CD4-positive, alpha-beta memory T cell (primary cell): ENCODE results near the gene RIPK4. TPM values are rescaled to one million over a fixed set of nuclear protein-coding genes. Genes with fewer than 3 reads are reported as not detected.

ENCODE experiments used
- CTCF ChIA-PET: fragments of 350-600 bp; sonication (Branson Sonifier 250); formaldehyde crosslinking; loops from one replicate; lab custom pipeline; 2021; ENCODE audit warnings: inconsistent platforms; ENCODE audit not compliant: partially characterized antibody; lab: Charles Lee
- POLR2A ChIA-PET: fragments of 350-600 bp; sonication (Branson Sonifier 250); formaldehyde crosslinking; loops from one replicate; lab custom pipeline; 2021; ENCODE audit not compliant: partially characterized antibody; lab: Charles Lee
- DNase-seq, 5 donors: peaks; one replicate each; pipeline versions ENCODE4 v3.0.0 to v3.0.0-alpha.2; 2020 to 2022; ENCODE audit warnings: mixed read lengths in 1 of 5
- H3K27ac ChIP-seq: one replicate; pipeline ENCODE4 v1.7.0; 2013; ENCODE audit warnings: low read depth, low read length
- H3K27me3 ChIP-seq: 2 replicates; pipeline ENCODE4 v1.7.0; 2013; ENCODE audit warnings: mild to moderate bottlenecking, low read length, moderate library complexity; ENCODE audit not compliant: insufficient read depth
- H3K36me3 ChIP-seq: 2 replicates; pipeline ENCODE4 v1.7.0; 2013; ENCODE audit warnings: mild to moderate bottlenecking, low read length, moderate library complexity; ENCODE audit not compliant: insufficient read depth
- H3K4me1 ChIP-seq: 2 replicates; pipeline ENCODE4 v1.7.0; 2013; ENCODE audit warnings: mild to moderate bottlenecking, low read length, moderate library complexity; ENCODE audit not compliant: insufficient read depth
- H3K4me3 ChIP-seq, 2 donors: one replicate each; pipeline ENCODE4 v1.7.0; 2013; ENCODE audit warnings: low read length in 2 of 2, mild to moderate bottlenecking in 1 of 2
- H3K9me3 ChIP-seq, 2 donors: one replicate each; pipeline ENCODE4 v1.7.0; 2013; ENCODE audit warnings: low read length in 2 of 2, control low read depth in 1 of 2; ENCODE audit not compliant: control insufficient read depth in 1 of 2
- H3K27ac Mint-ChIP-seq, 7 donors: one replicate each; pipeline ENCODE4 v1.8.0; 2020 to 2021; ENCODE audit warnings: mixed read lengths in 7 of 7, mild to moderate bottlenecking in 6 of 7, inconsistent platforms in 3 of 7, moderate library complexity in 3 of 7
- H3K27me3 Mint-ChIP-seq, 2 donors: one replicate each; pipeline ENCODE4 v1.8.0; 2020 to 2021; ENCODE audit warnings: mixed read lengths in 2 of 2
- H3K36me3 Mint-ChIP-seq, 2 donors: one replicate each; pipeline ENCODE4 v1.8.0; 2020 to 2021; ENCODE audit warnings: mixed read lengths in 2 of 2, inconsistent platforms in 1 of 2, mild to moderate bottlenecking in 1 of 2
- H3K4me1 Mint-ChIP-seq, 4 donors: one replicate each; pipeline ENCODE4 v1.8.0; 2020 to 2021; ENCODE audit warnings: mixed read lengths in 4 of 4, mild to moderate bottlenecking in 1 of 4
- H3K4me3 Mint-ChIP-seq, 8 donors: one replicate each; pipeline ENCODE4 v1.8.0; 2020 to 2021; ENCODE audit warnings: mixed read lengths in 8 of 8, mild to moderate bottlenecking in 7 of 8, moderate library complexity in 6 of 8, inconsistent platforms in 3 of 8
- H3K9me3 Mint-ChIP-seq, 8 donors: one replicate each; pipeline ENCODE4 v1.8.0; 2020 to 2021; ENCODE audit warnings: mixed read lengths in 8 of 8, mild to moderate bottlenecking in 5 of 8, inconsistent platforms in 3 of 8, moderate library complexity in 1 of 8
- intact Hi-C: fragments of 100-400 bp; cut with micrococcal nuclease; formaldehyde crosslinking; loops from one replicate; pipeline ENCODE4 v1.15.1; 2023
- polyA plus RNA-seq, 2 donors: library from polyadenylated mRNA; unstranded; fragments of 300-500 nt; fragmentation: Illumina TruSeq; gene quantifications; one replicate each; pipeline ENCODE4 v1.2.3, GENCODE V29; 2021
- total RNA-seq, 2 experiments: library from RNA; stranded (reverse); gene quantifications; one replicate each; pipeline ENCODE4 v1.2.3, GENCODE V29; 2021

Gene RIPK4
- total and polyA plus RNA-seq, 4 experiments from 2014 or later: 0.16 to 0.36 (median 0.26) TPM; not detected in 1

DNA sequence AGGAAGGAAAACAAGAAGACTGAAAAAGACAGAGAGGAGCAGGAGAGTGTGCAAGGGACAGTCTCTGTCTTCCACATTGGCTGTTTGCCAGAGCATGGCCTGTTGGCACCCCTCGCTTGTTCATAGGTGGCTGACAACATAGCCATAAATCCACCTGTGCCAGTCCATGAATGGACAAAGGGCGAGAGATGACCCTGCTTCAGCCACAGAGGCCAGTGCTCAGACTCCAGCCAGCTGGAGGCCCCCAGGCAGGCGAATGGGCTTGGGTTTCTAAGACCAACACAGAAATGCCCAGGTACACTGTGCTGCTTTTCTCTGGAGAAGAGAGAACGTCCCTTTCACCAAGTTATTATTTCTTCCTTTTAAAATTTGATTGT, 60.6 kb downstream of the RIPK4 start:
- POLR2A ChIA-PET: no interaction called here
- no peak overlapping the region for H3K27ac ChIP-seq
- peaks cover 22 to 40% of the 10 kb centered on the region in 2 donors for H3K27me3 Mint-ChIP-seq
- H3K36me3 Mint-ChIP-seq: no peaks in the 10 kb centered on the region
- H3K4me1 Mint-ChIP-seq: no peaks in the 10 kb centered on the region
- no peak overlapping the region for H3K4me3 Mint-ChIP-seq
- no peak overlapping the region for H3K27ac Mint-ChIP-seq
- no peak overlapping the region for H3K4me3 ChIP-seq
- H3K36me3 ChIP-seq: no peaks in the 10 kb centered on the region
- no peaks in the 10 kb centered on the region for H3K27me3 ChIP-seq
- intact Hi-C loops: no loop called here
- DNase-seq: no peak
- H3K4me1 ChIP-seq: no peaks in the 10 kb centered on the region
- H3K9me3 Mint-ChIP-seq: peaks cover 0 to 11% (median 5%) of the 10 kb centered on the region in 8 donors
- no peaks in the 10 kb centered on the region for H3K9me3 ChIP-seq
- CTCF ChIA-PET: no interaction called here

DNA sequence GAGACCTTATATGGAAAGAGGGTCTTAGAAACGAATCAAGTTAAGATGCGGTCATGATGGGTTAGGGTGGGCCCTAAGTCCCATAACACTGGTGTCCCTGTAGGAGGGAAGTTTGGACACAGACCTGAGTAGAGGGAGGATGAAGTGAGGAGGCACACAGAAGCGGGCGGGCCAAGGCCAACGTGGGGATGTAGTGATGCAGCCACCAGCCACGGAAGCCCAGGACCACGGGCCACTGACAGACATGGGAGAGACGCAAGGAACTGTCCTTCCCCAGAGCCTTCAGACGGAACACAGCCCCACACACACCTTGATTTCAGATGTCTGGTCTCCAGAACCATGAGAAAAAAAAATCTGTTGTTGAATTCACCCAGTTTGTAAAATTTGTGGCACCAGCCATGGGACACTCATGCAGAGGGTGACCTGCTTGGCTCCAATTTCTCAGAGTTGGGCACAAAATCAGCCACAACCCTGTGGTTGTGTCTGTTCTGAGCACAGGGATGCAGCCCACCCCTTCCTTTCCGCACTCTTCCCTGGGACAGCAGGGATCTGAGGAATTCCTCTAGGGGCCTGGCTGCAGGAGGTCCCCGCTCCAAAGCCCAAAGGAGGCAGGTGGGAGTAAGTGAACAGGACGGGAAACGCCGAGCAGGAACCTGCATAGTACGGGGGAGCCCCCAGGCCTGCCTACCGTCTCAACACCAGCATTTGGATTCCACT, 61.1 kb downstream of the RIPK4 start:
- Histone ChIP-seq H3K9me3 (no peaks in the 10 kb centered on the region), H3K27me3 (no peaks in the 10 kb centered on the region), H3K4me3 (no peak overlapping the region), H3K36me3 (no peaks in the 10 kb centered on the region), H3K4me1 (no peaks in the 10 kb centered on the region), H3K27ac (no peak overlapping the region)
- Mint-ChIP-seq H3K4me1 (no peaks in the 10 kb centered on the region), H3K9me3 (peaks cover 0 to 11% (median 5%) of the 10 kb centered on the region in 8 donors), H3K27me3 (peaks cover 19 to 41% of the 10 kb centered on the region in 2 donors), H3K4me3 (no peak overlapping the region), H3K36me3 (no peaks in the 10 kb centered on the region), H3K27ac (no peak overlapping the region)
- CTCF ChIA-PET: no interaction called here
- POLR2A ChIA-PET: no interaction called here
- DNase-seq: no peak
- intact Hi-C loops: no loop called here

DNA sequence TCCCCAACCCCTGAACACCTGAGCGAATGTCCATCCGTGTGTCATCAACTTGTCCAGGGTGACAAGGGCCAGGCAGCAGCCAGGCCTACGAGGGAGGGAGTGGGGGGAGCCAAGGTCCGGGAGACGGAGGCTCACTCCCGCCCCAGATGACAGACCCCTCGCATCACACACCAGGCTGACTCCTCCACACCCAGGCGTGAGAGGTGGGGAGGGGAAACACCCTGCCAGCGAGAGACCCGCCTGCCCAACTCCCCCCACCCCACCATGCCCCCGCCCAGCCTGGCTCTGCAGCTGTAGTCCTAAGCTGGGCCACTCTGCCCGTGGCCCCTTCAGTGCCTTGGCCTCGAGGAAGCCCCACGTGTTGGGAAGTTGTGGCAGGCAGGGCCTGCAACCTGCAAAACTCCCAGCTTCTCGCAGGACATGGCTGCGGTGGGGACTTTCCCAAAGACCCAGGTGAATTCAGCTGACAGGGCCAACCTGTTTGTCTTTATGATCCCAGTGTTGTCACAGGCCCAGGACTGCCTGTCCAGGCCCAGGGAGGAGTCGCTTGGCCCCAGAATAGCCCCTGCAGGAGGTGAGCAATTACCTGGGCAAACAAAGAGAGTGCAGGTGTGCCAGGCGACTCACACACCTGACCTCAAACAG, 62.9 kb downstream of the RIPK4 start:
- POLR2A ChIA-PET: no interaction called here
- no peaks in the 10 kb centered on the region for H3K9me3 ChIP-seq

DNA sequence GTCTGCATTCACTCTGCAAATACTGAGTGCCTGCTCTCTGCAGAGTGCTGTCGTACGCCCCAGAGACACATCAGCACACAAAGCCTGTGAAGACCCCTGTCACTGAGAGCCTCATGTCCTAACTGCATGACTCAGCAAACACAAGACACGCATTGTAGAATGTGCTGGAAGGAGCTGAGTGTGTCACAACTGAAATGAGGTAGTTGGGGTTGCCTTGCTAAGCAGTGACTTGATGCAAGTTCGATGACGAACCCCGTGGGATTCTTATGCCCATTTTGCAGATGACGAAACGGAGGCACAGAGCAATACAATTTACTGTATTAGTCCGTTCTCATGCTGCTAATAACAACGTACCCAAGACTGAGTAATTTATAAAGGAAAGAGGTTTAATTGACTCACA, 65.1 kb downstream of the RIPK4 start:
- Mint-ChIP-seq H3K36me3 (no peaks in the 10 kb centered on the region), H3K4me1 (no peaks in the 10 kb centered on the region), H3K27me3 (peaks cover 14 to 29% of the 10 kb centered on the region in 2 donors), H3K9me3 (peaks cover 0 to 3% (median 2%) of the 10 kb centered on the region in 8 donors), H3K4me3 (no peak overlapping the region), H3K27ac (no peak overlapping the region)
- no peaks in the 10 kb centered on the region for H3K36me3 ChIP-seq
- ChIA-PET POLR2A (no interaction called here), CTCF (no interaction called here)
- no peak overlapping the region for H3K27ac ChIP-seq
- intact Hi-C loops: no loop called here
- H3K9me3 ChIP-seq: no peaks in the 10 kb centered on the region
- no peak overlapping the region for H3K4me3 ChIP-seq
- no peaks in the 10 kb centered on the region for H3K4me1 ChIP-seq
- no peaks in the 10 kb centered on the region for H3K27me3 ChIP-seq
- DNase-seq: no peak

More for the DNA sequence above, 62.9 kb downstream of the RIPK4 start:
- H3K36me3 ChIP-seq: no peaks in the 10 kb centered on the region
- DNase-seq: no peak
- Mint-ChIP-seq H3K27me3 (peaks cover 16 to 39% of the 10 kb centered on the region in 2 donors), H3K36me3 (no peaks in the 10 kb centered on the region), H3K4me1 (no peaks in the 10 kb centered on the region), H3K4me3 (no peak overlapping the region), H3K9me3 (peaks cover 0 to 11% (median 5%) of the 10 kb centered on the region in 8 donors), H3K27ac (no peak overlapping the region)
- H3K27me3 ChIP-seq: no peaks in the 10 kb centered on the region
- CTCF ChIA-PET: no interaction called here
- intact Hi-C loops: no loop called here
- H3K4me1 ChIP-seq: no peaks in the 10 kb centered on the region
- no peak overlapping the region for H3K4me3 ChIP-seq
- no peak overlapping the region for H3K27ac ChIP-seq

DNA sequence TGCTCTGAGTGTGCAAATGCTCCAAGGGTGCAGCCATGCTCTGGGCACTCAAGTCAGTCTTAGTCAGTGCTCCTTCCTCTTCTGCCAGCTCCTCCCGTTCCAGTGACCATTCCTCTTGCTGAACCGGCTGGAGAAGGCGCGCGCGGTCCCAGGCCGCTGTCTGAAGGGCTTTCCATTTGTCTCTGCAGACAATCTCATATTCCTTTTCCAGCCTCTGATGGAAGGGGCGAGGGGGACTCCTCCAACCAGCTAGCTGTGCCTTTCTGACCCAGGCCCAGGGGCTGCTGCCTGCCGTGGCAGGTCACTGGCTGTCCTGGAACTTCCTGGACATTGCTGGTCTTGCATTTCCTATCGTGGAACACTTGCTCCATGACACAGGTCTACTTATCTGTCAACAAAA, 67.5 kb downstream of the RIPK4 start:
- intact Hi-C loops: no loop called here
- H3K27me3 ChIP-seq: no peaks in the 10 kb centered on the region
- no peaks in the 10 kb centered on the region for H3K4me1 ChIP-seq
- no peak overlapping the region for H3K27ac ChIP-seq
- no peaks in the 10 kb centered on the region for H3K9me3 ChIP-seq
- H3K4me1 Mint-ChIP-seq: no peaks in the 10 kb centered on the region
- no peaks in the 10 kb centered on the region for H3K36me3 ChIP-seq
- CTCF ChIA-PET: no interaction called here
- no peak for DNase-seq
- H3K4me3 Mint-ChIP-seq: no peak overlapping the region
- POLR2A ChIA-PET: no interaction called here
- no peak overlapping the region for H3K4me3 ChIP-seq
- peaks cover 7 to 18% of the 10 kb centered on the region in 2 donors for H3K27me3 Mint-ChIP-seq
- H3K27ac Mint-ChIP-seq: no peak overlapping the region
- peaks cover 0 to 3% (median 0%) of the 10 kb centered on the region in 8 donors for H3K9me3 Mint-ChIP-seq
- no peaks in the 10 kb centered on the region for H3K36me3 Mint-ChIP-seq

DNA sequence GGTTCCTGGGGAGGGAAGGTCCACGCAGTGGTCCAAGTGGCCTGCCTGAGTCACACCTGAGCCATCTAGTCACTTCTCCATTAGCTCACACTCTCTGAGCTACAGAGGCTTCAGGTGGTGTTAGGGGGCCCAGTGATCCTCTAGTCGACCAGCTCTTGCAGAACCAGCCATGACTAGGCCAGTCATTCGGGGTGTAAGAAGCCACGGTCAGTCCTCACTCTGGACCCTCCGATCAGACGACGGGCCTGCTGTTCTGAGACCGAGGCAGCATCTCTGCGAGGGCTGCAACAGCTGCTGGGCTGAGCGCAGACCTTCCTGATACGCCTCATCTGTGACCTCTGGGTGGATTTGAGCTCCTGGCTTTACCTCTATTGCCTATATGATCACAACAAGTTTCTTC, 68.8 kb downstream of the RIPK4 start:
- no peak for DNase-seq
- Mint-ChIP-seq H3K9me3 (peaks cover 0 to 3% (median 0%) of the 10 kb centered on the region in 8 donors), H3K27ac (no peak overlapping the region), H3K4me3 (no peak overlapping the region), H3K4me1 (no peaks in the 10 kb centered on the region), H3K36me3 (no peaks in the 10 kb centered on the region), H3K27me3 (peaks cover 3 to 16% of the 10 kb centered on the region in 2 donors)
- Histone ChIP-seq H3K27ac (no peak overlapping the region), H3K4me3 (no peak overlapping the region), H3K36me3 (no peaks in the 10 kb centered on the region), H3K27me3 (no peaks in the 10 kb centered on the region), H3K4me1 (no peaks in the 10 kb centered on the region), H3K9me3 (no peaks in the 10 kb centered on the region)
- ChIA-PET CTCF (no interaction called here), POLR2A (no interaction called here)
- intact Hi-C loops: no loop called here

DNA sequence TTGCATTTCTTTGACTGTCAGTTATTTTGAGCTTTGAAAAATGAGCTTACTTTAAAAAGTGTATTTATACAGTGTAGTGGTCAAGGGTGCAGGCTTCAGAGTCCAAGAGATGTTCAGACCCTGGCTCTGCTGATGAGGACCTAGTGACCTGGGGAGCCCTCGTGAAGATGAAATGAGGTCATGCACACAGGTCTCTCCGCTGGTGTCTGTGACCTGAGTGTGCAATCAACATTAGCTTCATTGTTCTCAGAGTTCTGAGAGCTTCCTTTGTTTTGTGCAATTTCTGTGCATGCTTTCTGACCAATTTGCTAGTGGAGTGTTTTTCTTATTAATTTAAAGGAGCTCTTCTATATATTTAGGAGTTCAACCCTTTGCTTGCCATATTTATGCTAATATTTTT, 71.3 kb downstream of the RIPK4 start:
- H3K4me1 Mint-ChIP-seq: no peaks in the 10 kb centered on the region
- Histone ChIP-seq H3K27ac (no peak overlapping the region), H3K9me3 (no peaks in the 10 kb centered on the region), H3K4me1 (no peaks in the 10 kb centered on the region), H3K4me3 (no peak overlapping the region), H3K27me3 (no peaks in the 10 kb centered on the region), H3K36me3 (no peaks in the 10 kb centered on the region)
- ChIA-PET CTCF (no interaction called here), POLR2A (no interaction called here)
- peaks cover 3 to 10% of the 10 kb centered on the region in 2 donors for H3K27me3 Mint-ChIP-seq
- H3K9me3 Mint-ChIP-seq: peaks cover 0 to 3% (median 0%) of the 10 kb centered on the region in 8 donors
- H3K4me3 Mint-ChIP-seq: no peak overlapping the region
- no peak overlapping the region for H3K27ac Mint-ChIP-seq
- intact Hi-C loops: no loop called here
- DNase-seq: no peak
- H3K36me3 Mint-ChIP-seq: no peaks in the 10 kb centered on the region
